GM13976 (cell line): ENCODE results near the gene LRRC55.

Experiments
- DNase-seq: peaks from one replicate; pipeline ENCODE4 v3.0.0; 2012; ENCODE audit warnings: low spot score
- CTCF ChIP-seq: IDR thresholded peaks from 2 replicates; pipeline ENCODE4 v1.5.1; 2012; ENCODE audit warnings: borderline replicate concordance, mild to moderate bottlenecking; ENCODE audit not compliant: insufficient read depth; ENCODE audit errors: extremely low read depth, missing control alignments, control extremely low read depth
- in situ Hi-C: fragments of 300-500 bp; cut with MboI; formaldehyde crosslinking; loops from one replicate; pipeline ENCODE4 v1.12.0; 2022; ENCODE audit warnings: low sequenced_read_pairs, mixed read lengths, inconsistent platforms; ENCODE audit not compliant: unreplicated experiment

LRRC55 gene

DNA sequence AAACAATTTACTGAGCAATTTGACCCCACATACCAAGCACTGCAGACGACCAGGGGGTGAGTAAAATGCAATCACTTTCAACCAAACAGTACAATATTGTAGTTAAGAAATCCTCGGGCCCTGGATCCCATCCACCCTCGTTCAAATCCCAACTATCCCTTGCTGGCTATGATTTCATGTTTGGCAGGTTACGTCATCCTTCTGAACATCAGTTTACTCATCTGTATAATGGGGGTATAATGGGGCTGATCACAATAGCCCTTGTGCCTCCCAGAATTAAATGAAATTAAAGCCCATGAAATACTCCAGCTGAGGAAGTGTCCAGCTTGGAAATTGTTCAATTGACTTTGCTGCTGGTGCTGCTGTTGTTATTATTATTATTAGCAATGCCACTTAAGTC, 34.7 kb downstream of the LRRC55 start:
- no peak for TF ChIP-seq CTCF
- in situ Hi-C loops: no loop called here
- DNase-seq: no peak

- DNase-seq: no peak
- in situ Hi-C loops: no loop called here
- no peak for TF ChIP-seq CTCF
These were observed 35.3 kb downstream of the LRRC55 start for GRCh38 chr11:57217053-57217452.

DNA sequence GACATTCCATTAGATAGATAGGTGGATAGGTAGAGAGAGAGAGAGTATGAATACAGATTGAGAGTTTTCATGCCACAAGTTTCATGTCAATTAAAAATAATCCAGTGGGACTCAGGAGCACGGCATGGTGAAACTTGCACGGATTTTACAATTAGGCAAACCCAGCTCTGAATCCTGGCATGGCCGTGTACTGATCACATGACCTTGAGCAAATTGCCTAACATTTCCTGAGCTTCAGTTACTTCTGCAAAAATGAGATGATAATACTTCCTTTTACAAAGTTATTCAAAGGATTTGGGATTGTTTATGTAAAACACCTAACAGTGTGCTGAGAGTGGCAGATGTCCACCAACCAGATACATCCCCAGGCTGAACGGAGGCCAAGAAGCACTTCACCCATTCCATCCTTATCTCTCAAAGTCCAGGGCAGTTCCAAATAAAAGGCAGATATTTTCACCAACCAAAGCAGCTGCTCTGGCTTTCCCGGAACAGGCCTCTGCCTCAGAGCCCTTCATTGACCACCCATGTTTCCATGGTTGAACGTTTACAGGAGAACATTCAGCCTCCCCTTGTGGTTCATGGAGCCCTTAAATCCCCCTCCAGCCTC, 37.4 kb downstream of the LRRC55 start:
- DNase-seq: no peak
- no peak for TF ChIP-seq CTCF
- in situ Hi-C loops: no loop called here

DNA sequence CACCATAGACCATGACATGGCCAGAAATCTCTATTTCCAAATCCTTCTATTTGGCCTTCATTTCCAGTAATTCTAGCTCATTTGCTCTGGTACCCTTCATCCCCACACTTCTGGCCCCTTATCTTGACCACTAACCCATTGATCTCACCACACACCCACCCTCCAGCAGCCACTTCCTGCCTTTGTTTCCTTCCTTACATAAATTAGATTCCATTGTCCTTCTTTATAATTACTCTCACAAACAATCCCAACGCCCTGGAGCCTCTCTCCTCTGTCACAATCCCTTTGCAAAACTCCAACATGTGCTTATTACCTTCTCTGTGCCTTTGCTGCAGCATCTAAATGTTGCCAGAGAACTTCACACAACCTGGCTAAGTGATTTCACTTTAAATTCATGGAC, 40.5 kb downstream of the LRRC55 start:
- no peak for DNase-seq
- in situ Hi-C loops: no loop called here
- no peak for TF ChIP-seq CTCF

- in situ Hi-C loops: no loop called here
- TF ChIP-seq CTCF: no peak
These were observed 41.8 kb downstream of the LRRC55 start for GRCh38 chr11:57223601-57224000.

DNA sequence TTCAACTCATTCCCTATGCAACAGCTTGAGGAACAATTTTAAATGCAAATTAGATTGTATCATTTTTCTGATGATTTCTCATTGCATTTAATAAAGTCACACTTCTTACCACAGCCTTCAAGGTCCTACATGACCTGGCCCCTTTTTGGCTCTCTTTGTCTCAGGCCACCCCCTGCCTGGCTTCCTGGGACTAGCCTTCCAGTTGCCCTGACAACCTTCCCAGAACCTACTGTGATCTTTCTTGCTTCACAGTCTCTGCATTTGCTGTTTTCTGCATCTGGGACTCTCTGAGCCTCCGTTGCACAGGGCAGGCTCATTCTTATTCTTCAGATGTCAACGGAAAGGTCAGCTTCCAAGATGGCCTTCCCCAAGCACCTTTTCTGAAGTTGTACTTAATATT, 42.4 kb downstream of the LRRC55 start:
- TF ChIP-seq CTCF: no peak
- no peak for DNase-seq
- in situ Hi-C loops: no loop called here

More at GRCh38 chr11:57223601-57224000, 41.8 kb downstream of the LRRC55 start:
- no peak for DNase-seq
